GM21825 (cell line): ENCODE measurements around the gene LSM3.

Experiments used
- ATAC-seq: cut with Tn5 transposase; IDR thresholded peaks from one replicate; pipeline ENCODE4 v1.9.1; 2021; ENCODE audit warnings: mild to moderate bottlenecking, moderate library complexity; ENCODE audit not compliant: unreplicated experiment

Gene LSM3

GRCh38 chr3:14236902-14237301, 58.3 kb downstream of the LSM3 start:
- ATAC-seq: no peak

- ATAC-seq: no peak
These were observed 58.8 kb downstream of the LSM3 start for GRCh38 chr3:14237457-14237856.

- no peak for ATAC-seq
These were observed 59.7 kb downstream of the LSM3 start for GRCh38 chr3:14238356-14238755.

GRCh38 chr3:14238930-14239329, 60.3 kb downstream of the LSM3 start:
- ATAC-seq: no peak

- ATAC-seq: no peak
These were observed 61.3 kb downstream of the LSM3 start for GRCh38 chr3:14239940-14240339.

- no peak for ATAC-seq
These were observed 61.7 kb downstream of the LSM3 start for GRCh38 chr3:14240366-14240765.

- no peak for ATAC-seq
These were observed 63.1 kb downstream of the LSM3 start for GRCh38 chr3:14241716-14242115.

- ATAC-seq: no peak
These were observed 64.1 kb downstream of the LSM3 start for GRCh38 chr3:14242490-14243311.

- no peak for ATAC-seq
These were observed 65.2 kb downstream of the LSM3 start for GRCh38 chr3:14243782-14244181.

GRCh38 chr3:14244521-14245247, 66.1 kb downstream of the LSM3 start:
- ATAC-seq: no peak

- ATAC-seq: no peak
These were observed 66.6 kb downstream of the LSM3 start for GRCh38 chr3:14245248-14245639.

- no peak for ATAC-seq
These were observed 67.2 kb downstream of the LSM3 start for GRCh38 chr3:14245822-14246221.

GRCh38 chr3:14246414-14246813, 67.8 kb downstream of the LSM3 start:
- no peak for ATAC-seq

GRCh38 chr3:14248477-14248848, 69.8 kb downstream of the LSM3 start:
- no peak for ATAC-seq

- ATAC-seq: no peak
These were observed 70.4 kb downstream of the LSM3 start for GRCh38 chr3:14248849-14249523.
